Neural progenitor cell (in vitro differentiated cells): ENCODE results near the gene ZNF813.

Experiments
- EZH2 ChIP-seq: fragments of 200-600 bp; sonication (generic); IDR thresholded peaks from 2 replicates; pipeline ENCODE4 v1.6.1; 2017; ENCODE audit warnings: antibody characterized with exemption, mild to moderate bottlenecking, moderate library complexity
- TF ChIP-seq, protein P1 (sequence below): fragments of 200-600 bp; sonication (generic); IDR thresholded peaks from 2 replicates; pipeline ENCODE4 v1.5.1; 2017; ENCODE audit warnings: antibody characterized with exemption, mild to moderate bottlenecking

DNA sequence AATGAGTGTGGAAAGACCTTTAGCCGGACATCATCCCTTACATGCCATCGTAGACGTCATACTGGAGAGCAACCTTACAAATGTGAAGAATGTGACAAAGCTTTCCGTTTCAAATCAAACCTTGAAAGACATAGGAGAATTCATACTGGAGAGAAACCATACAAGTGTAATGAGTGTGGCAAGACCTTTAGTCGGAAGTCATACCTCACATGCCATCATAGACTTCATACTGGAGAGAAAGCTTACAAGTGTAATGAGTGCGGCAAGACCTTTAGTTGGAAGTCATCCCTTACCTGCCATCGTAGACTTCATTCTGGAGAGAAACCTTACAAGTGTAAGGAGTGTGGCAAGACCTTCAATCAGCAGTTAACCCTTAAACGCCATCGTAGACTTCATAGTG is 11.7 kb upstream of the ZNF813 start:
- TF ChIP-seq, protein P1, sequence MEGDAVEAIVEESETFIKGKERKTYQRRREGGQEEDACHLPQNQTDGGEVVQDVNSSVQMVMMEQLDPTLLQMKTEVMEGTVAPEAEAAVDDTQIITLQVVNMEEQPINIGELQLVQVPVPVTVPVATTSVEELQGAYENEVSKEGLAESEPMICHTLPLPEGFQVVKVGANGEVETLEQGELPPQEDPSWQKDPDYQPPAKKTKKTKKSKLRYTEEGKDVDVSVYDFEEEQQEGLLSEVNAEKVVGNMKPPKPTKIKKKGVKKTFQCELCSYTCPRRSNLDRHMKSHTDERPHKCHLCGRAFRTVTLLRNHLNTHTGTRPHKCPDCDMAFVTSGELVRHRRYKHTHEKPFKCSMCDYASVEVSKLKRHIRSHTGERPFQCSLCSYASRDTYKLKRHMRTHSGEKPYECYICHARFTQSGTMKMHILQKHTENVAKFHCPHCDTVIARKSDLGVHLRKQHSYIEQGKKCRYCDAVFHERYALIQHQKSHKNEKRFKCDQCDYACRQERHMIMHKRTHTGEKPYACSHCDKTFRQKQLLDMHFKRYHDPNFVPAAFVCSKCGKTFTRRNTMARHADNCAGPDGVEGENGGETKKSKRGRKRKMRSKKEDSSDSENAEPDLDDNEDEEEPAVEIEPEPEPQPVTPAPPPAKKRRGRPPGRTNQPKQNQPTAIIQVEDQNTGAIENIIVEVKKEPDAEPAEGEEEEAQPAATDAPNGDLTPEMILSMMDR: no peak
- no peak for TF ChIP-seq EZH2
